Measurements from ENCODE around the gene MOSPD3. TPM values are rescaled to one million over a fixed set of nuclear protein-coding genes. Genes with fewer than 3 reads are reported as not detected.

MOSPD3 gene
- total and polyA plus RNA-seq, 2 of the 13 experiments (the other 11 are each of a cell fraction or from before 2014, with no cell fraction given) = 7.6 to 8.8 TPM

DNA sequence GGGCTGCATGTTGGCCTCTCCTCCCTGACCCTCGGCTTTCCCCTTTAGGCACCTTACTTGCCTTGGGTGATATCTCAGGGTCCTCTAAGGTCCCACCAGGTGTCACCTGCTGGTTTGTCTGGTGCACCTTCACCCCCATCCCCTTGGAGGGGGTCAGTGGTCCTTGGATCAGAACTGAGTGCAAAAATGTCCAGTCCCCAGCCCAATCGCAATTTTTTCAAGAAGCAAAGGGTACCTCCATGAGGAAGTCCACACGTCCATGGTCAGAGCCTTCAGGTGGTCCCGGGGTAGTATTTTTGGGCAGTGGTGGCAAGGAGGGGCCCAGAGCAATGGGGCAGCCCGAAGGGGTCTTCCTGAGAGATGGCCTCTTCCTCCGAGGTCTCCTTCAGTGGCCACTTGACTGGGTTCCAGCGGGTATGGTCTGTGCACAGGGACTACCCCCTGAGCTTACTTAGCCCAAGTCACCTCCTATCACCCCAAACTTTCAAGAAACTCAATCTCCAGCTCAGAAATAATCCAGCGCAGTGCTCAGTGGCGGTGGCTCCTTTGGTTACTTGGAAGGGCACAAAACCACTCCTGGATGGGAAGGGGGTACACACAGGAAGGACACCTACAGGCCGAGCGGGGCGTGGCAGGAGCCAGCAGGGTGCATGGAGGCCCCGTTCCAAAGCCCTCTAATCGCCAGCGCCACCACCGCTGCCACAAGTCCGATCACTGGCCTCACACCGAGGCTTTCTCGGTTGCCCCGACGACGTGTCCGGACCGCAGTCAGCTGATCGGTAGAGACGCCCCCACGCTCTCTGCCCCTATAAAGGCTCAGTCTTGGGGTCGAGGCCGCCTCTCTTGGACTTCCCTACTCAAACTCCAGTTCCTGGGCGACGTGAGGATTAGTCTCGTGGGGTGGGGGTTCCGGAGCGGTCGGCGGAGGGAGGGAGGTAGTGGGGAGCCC, 43.2 kb upstream of the MOSPD3 start (continued):
- TF ChIP-seq, protein P1, sequence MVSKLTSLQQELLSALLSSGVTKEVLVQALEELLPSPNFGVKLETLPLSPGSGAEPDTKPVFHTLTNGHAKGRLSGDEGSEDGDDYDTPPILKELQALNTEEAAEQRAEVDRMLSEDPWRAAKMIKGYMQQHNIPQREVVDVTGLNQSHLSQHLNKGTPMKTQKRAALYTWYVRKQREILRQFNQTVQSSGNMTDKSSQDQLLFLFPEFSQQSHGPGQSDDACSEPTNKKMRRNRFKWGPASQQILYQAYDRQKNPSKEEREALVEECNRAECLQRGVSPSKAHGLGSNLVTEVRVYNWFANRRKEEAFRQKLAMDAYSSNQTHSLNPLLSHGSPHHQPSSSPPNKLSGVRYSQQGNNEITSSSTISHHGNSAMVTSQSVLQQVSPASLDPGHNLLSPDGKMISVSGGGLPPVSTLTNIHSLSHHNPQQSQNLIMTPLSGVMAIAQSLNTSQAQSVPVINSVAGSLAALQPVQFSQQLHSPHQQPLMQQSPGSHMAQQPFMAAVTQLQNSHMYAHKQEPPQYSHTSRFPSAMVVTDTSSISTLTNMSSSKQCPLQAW (CRISPR knock-in tag; IDR thresholded peaks at IDR 0.05) = peak; percentile 92
- TF ChIP-seq, protein P2, sequence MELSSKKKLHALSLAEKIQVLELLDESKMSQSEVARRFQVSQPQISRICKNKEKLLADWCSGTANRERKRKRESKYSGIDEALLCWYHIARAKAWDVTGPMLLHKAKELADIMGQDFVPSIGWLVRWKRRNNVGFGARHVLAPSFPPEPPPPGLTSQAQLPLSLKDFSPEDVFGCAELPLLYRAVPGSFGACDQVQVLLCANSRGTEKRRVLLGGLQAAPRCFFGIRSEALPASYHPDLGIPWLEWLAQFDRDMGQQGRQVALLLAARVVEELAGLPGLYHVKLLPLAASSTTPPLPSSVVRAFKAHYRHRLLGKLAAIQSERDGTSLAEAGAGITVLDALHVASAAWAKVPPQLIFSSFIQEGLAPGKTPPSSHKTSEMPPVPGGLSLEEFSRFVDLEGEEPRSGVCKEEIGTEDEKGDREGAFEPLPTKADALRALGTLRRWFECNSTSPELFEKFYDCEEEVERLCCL (CRISPR knock-in tag; IDR thresholded peaks at IDR 0.05; ENCODE audit: borderline replicate concordance) = 0 out of 2 replicates have a peak, but pooled peaks have one; percentile 63
- no peak for TF ChIP-seq SIX4 (CRISPR knock-in tag; IDR thresholded peaks at IDR 0.05)
- 0 out of 2 replicates have a peak, but pooled peaks have one; percentile 21 for TF ChIP-seq ZNF737 (CRISPR knock-in tag; IDR thresholded peaks at IDR 0.05; ENCODE audit: borderline replicate concordance)
- TF ChIP-seq ZNF367 (CRISPR knock-in tag; IDR thresholded peaks at IDR 0.05; ENCODE audit: borderline replicate concordance) = no peak
- TF ChIP-seq GZF1 (CRISPR knock-in tag; IDR thresholded peaks at IDR 0.05) = no peak
- no peak for TF ChIP-seq JARID2 (CRISPR knock-in tag; IDR thresholded peaks at IDR 0.05; ENCODE audit: insufficient replicate concordance)
- peak; percentile 11; the same call in 1 of the 2 replicates for TF ChIP-seq RAD51 (IDR thresholded peaks at IDR 0.05; ENCODE audit: borderline replicate concordance)
- TF ChIP-seq MAFF (IDR thresholded peaks at IDR 0.05; ENCODE audit: low read depth, low read length) = no peak
- TF ChIP-seq, protein P3, sequence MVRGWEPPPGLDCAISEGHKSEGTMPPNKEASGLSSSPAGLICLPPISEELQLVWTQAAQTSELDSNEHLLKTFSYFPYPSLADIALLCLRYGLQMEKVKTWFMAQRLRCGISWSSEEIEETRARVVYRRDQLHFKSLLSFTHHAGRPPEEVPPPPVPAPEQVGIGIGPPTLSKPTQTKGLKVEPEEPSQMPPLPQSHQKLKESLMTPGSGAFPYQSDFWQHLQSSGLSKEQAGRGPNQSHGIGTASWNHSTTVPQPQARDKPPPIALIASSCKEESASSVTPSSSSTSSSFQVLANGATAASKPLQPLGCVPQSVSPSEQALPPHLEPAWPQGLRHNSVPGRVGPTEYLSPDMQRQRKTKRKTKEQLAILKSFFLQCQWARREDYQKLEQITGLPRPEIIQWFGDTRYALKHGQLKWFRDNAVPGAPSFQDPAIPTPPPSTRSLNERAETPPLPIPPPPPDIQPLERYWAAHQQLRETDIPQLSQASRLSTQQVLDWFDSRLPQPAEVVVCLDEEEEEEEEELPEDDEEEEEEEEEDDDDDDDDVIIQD (CRISPR knock-in tag; IDR thresholded peaks at IDR 0.05; ENCODE audit: low read depth) = no peak
- TF ChIP-seq ATRX (CRISPR knock-in tag; IDR thresholded peaks at IDR 0.05; ENCODE audit: borderline replicate concordance) = no peak
- no peak for TF ChIP-seq ZNF3 (CRISPR knock-in tag; IDR thresholded peaks at IDR 0.05)
- TF ChIP-seq, protein P4, sequence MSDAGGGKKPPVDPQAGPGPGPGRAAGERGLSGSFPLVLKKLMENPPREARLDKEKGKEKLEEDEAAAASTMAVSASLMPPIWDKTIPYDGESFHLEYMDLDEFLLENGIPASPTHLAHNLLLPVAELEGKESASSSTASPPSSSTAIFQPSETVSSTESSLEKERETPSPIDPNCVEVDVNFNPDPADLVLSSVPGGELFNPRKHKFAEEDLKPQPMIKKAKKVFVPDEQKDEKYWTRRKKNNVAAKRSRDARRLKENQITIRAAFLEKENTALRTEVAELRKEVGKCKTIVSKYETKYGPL (CRISPR knock-in tag; IDR thresholded peaks at IDR 0.05) = peak; percentile 17; the same call in 1 of the 2 replicates
- peak; percentile 49 for TF ChIP-seq CEBPG (CRISPR knock-in tag; IDR thresholded peaks at IDR 0.05)
- no peak for TF ChIP-seq ZNF207 (IDR thresholded peaks at IDR 0.05; ENCODE audit: borderline replicate concordance)
- TF ChIP-seq NCOA1 (CRISPR knock-in tag; IDR thresholded peaks at IDR 0.05) = no peak
- no peak for TF ChIP-seq RBM39 (IDR thresholded peaks at IDR 0.05; ENCODE audit: low read depth, low read length, poor library complexity, severe bottlenecking)
- TF ChIP-seq, protein P5, sequence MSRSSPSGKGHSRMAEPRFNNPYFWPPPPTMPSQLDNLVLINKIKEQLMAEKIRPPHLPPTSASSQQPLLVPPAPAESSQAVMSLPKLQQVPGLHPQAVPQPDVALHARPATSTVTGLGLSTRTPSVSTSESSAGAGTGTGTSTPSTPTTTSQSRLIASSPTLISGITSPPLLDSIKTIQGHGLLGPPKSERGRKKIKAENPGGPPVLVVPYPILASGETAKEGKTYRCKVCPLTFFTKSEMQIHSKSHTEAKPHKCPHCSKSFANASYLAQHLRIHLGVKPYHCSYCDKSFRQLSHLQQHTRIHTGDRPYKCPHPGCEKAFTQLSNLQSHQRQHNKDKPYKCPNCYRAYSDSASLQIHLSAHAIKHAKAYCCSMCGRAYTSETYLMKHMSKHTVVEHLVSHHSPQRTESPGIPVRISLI (CRISPR knock-in tag; IDR thresholded peaks at IDR 0.05; ENCODE audit: borderline replicate concordance) = peak; percentile 58; the same call in 1 of the 2 replicates
- 0 out of 2 replicates have a peak, but pooled peaks have one; percentile 67 for TF ChIP-seq ZNF468 (CRISPR knock-in tag; IDR thresholded peaks at IDR 0.05)
- 0 out of 2 replicates have a peak, but pooled peaks have one; percentile 25 for TF ChIP-seq ZBTB7A (CRISPR knock-in tag; IDR thresholded peaks at IDR 0.05)
- peak; percentile 92 for TF ChIP-seq PITX1 (CRISPR knock-in tag; IDR thresholded peaks at IDR 0.05)
- TF ChIP-seq ZNF350 (CRISPR knock-in tag; IDR thresholded peaks at IDR 0.05; ENCODE audit: borderline replicate concordance, low read depth) = peak; percentile 31; the same call in 1 of the 2 replicates
- TF ChIP-seq BRD4 (CRISPR knock-in tag; IDR thresholded peaks at IDR 0.05) = no peak; the same call in 1 of the 2 replicates
